H1 (cell line): ENCODE results near the gene MRGPRE.

Source experiments
- CEBPB ChIP-seq: IDR thresholded peaks from 2 replicates; pipeline ENCODE4 v1.6.1; 2012; ENCODE audit warnings: low read depth, low read length
- HDAC2 ChIP-seq, 2 experiments: fragments of 300-600 bp in 1 of 2; sonication (generic) in 1 of 2; IDR thresholded peaks; 2 replicates each; pipeline ENCODE4 v1.6.1; 2011 to 2012; ENCODE audit warnings: low read depth in 2 of 2, low read length in 2 of 2, mild to moderate bottlenecking in 2 of 2, moderate library complexity in 2 of 2, borderline replicate concordance in 1 of 2, inconsistent platforms in 1 of 2
- POLR2A ChIP-seq, 2 experiments: IDR thresholded peaks; 1 replicate in 1 of 2; 2 replicates in 1 of 2; pipeline ENCODE4 v1.6.1; 2011; ENCODE audit warnings: low read depth in 2 of 2, low read length in 2 of 2, mild to moderate bottlenecking in 2 of 2; ENCODE audit errors: control extremely low read depth in 1 of 2
- RXRA ChIP-seq: IDR thresholded peaks from 2 replicates; pipeline ENCODE4 v1.6.1; 2011; ENCODE audit warnings: low read depth, mild to moderate bottlenecking, low read length, moderate library complexity; ENCODE audit not compliant: insufficient read depth
- SUZ12 ChIP-seq: fragments of 200-600 bp; sonication (generic); IDR thresholded peaks from 2 replicates; pipeline ENCODE4 v1.6.1; 2012; ENCODE audit warnings: mild to moderate bottlenecking, inconsistent platforms, low read length, moderate library complexity, mixed read lengths
- TBP ChIP-seq: IDR thresholded peaks from 2 replicates; pipeline ENCODE4 v1.6.1; 2011; ENCODE audit warnings: low read depth, low read length, improper control_type of control experiment
- TF ChIP-seq, protein P1 (sequence below), 3 experiments: IDR thresholded peaks; 1 replicate in 2 of 3; 2 replicates in 1 of 3; pipeline versions ENCODE4 v1.5.1 to v1.6.1; 2011; ENCODE audit warnings: low read length in 3 of 3, mild to moderate bottlenecking in 3 of 3, inconsistent platforms in 2 of 3, low read depth in 1 of 3, moderate library complexity in 1 of 3; ENCODE audit not compliant: insufficient read depth in 1 of 3; ENCODE audit errors: control extremely low read depth in 1 of 3
- TF ChIP-seq, protein P2 (sequence below): IDR thresholded peaks from 2 replicates; pipeline ENCODE4 v1.6.1; 2012; ENCODE audit warnings: inconsistent platforms
- TF ChIP-seq, protein P3 (sequence below): IDR thresholded peaks from 2 replicates; pipeline ENCODE4 v1.6.1; 2012; ENCODE audit warnings: low read length, inconsistent platforms

DNA sequence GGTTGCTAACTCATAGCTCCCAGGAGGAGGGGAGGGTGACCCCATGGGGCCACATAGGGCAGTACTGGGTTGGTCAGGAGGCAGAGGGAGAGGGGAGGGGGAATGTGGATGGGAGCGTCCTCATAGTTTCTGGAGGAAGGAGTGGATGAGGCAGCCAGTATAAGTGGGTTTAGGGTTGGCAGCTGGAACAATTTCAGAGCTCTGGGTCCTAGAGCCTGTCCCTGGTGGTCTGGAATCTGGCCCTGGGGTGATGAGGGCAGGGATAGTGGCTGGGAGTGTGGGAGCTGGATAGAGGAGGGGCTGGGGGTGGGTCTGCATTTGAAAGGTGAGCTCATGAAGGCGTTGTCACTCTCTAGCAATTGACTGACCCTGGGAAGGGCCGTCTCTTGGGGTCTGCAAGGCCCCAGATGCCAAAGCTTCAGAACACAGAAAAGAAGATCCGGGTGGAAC lies 8.3 kb downstream of the MRGPRE start:
- TF ChIP-seq RXRA, result no peak
- no peak for TF ChIP-seq SUZ12
- TF ChIP-seq, protein P1, sequence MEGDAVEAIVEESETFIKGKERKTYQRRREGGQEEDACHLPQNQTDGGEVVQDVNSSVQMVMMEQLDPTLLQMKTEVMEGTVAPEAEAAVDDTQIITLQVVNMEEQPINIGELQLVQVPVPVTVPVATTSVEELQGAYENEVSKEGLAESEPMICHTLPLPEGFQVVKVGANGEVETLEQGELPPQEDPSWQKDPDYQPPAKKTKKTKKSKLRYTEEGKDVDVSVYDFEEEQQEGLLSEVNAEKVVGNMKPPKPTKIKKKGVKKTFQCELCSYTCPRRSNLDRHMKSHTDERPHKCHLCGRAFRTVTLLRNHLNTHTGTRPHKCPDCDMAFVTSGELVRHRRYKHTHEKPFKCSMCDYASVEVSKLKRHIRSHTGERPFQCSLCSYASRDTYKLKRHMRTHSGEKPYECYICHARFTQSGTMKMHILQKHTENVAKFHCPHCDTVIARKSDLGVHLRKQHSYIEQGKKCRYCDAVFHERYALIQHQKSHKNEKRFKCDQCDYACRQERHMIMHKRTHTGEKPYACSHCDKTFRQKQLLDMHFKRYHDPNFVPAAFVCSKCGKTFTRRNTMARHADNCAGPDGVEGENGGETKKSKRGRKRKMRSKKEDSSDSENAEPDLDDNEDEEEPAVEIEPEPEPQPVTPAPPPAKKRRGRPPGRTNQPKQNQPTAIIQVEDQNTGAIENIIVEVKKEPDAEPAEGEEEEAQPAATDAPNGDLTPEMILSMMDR (IDR thresholded peaks at IDR 0.05; ENCODE audit: control extremely low read depth in 1 of 3, insufficient read depth in 1 of 3, low read depth in 1 of 3, low read length in 3 of 3), result no peak
- no peak for TF ChIP-seq HDAC2 (IDR thresholded peaks at IDR 0.05; ENCODE audit: borderline replicate concordance in 1 of 2, low read depth in 2 of 2, low read length in 2 of 2)
- TF ChIP-seq, protein P2, sequence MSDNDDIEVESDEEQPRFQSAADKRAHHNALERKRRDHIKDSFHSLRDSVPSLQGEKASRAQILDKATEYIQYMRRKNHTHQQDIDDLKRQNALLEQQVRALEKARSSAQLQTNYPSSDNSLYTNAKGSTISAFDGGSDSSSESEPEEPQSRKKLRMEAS, result no peak
- TF ChIP-seq CEBPB, result no peak
- TF ChIP-seq POLR2A (IDR thresholded peaks at IDR 0.05; ENCODE audit: control extremely low read depth in 1 of 2, low read depth in 2 of 2, low read length in 2 of 2), result no peak
- TF ChIP-seq, protein P3, sequence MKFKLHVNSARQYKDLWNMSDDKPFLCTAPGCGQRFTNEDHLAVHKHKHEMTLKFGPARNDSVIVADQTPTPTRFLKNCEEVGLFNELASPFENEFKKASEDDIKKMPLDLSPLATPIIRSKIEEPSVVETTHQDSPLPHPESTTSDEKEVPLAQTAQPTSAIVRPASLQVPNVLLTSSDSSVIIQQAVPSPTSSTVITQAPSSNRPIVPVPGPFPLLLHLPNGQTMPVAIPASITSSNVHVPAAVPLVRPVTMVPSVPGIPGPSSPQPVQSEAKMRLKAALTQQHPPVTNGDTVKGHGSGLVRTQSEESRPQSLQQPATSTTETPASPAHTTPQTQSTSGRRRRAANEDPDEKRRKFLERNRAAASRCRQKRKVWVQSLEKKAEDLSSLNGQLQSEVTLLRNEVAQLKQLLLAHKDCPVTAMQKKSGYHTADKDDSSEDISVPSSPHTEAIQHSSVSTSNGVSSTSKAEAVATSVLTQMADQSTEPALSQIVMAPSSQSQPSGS, result no peak
- no peak for TF ChIP-seq TBP
